GM12878 (cell line): ENCODE measurements around the gene RPGRIP1. TPM values are rescaled to one million over a fixed set of nuclear protein-coding genes. Genes with fewer than 3 reads are reported as not detected.

Experiments
- ATAC-seq: fragments of 200-7000 bp; cut with Tn5 transposase; 3 replicates; pipeline ENCODE4 v1.9.1; 2020; ENCODE audit warnings: mild to moderate bottlenecking, moderate library complexity
- BruUV-seq: library from RNA; stranded (reverse); fragments of 400-500 nt; replicated peaks from 2 replicates; lab custom pipeline; 2021; lab: Mats Ljungman, UMichigan
- CTCF ChIA-PET: fragments of 300-600 bp; sonication (Branson Sonifier 250); formaldehyde crosslinking; extraction: SDS; loops from one replicate; lab custom pipeline; 2021; ENCODE audit warnings: inconsistent platforms; lab: Yijun Ruan, JAX
- POLR2A ChIA-PET: fragments of 350-600 bp; formaldehyde crosslinking; extraction: SDS; loops from one replicate; lab custom pipeline; 2021; ENCODE audit warnings: inconsistent platforms; lab: Charles Lee
- RAD21 ChIA-PET: fragments of 300-600 bp; sonication (Branson Sonifier 250); formaldehyde crosslinking; loops from one replicate; lab custom pipeline; 2023; ENCODE audit warnings: antibody characterized with exemption; ENCODE audit not compliant: unreplicated experiment; lab: Charles Lee
- SMC1A ChIA-PET: fragments of 300-600 bp; sonication (Branson Sonifier 250); formaldehyde crosslinking; loops from one replicate; lab custom pipeline; 2023; ENCODE audit not compliant: unreplicated experiment, uncharacterized antibody; lab: Charles Lee
- DNase-seq: peaks from one replicate; pipeline ENCODE4 v3.0.0-alpha.2; 2011; ENCODE audit warnings: low read depth, low spot score
- FAIRE-seq: peaks from 3 replicates; lab custom pipeline; 2011; peaks lifted over from hg19 to GRCh38; lab: Jason Lieb, UNC
- H2AFZ ChIP-seq: 2 replicates; pipeline ENCODE4 v1.6.0; 2011; ENCODE audit warnings: low read depth, low read length, control low read depth; ENCODE audit not compliant: control insufficient read depth
- H3K27ac ChIP-seq: 2 replicates; pipeline ENCODE4 v1.5.1; 2011; ENCODE audit warnings: control low read depth; ENCODE audit not compliant: control insufficient read depth, insufficient read depth
- H3K27me3 ChIP-seq, 2 experiments: replicated peaks in 1 of 2; 2 replicates each; pipeline versions ENCODE4 v1.6.0 to v1.6.1; 2011; ENCODE audit warnings: low read length in 1 of 2; ENCODE audit not compliant: control insufficient read depth in 2 of 2, insufficient read depth in 2 of 2
- H3K36me3 ChIP-seq, 2 experiments: 2 replicates each; pipeline ENCODE4 v1.5.1; 2011; ENCODE audit warnings: low read length in 1 of 2; ENCODE audit not compliant: control insufficient read depth in 2 of 2, insufficient read depth in 2 of 2
- H3K4me1 ChIP-seq: 2 replicates; pipeline ENCODE4 v1.6.1; 2011; ENCODE audit warnings: mild to moderate bottlenecking, low read length, moderate library complexity, mixed read lengths; ENCODE audit not compliant: control insufficient read depth, insufficient read depth
- H3K4me2 ChIP-seq: 2 replicates; pipeline ENCODE4 v1.6.0; 2011; ENCODE audit warnings: control low read depth; ENCODE audit not compliant: control insufficient read depth, insufficient read depth
- H3K4me3 ChIP-seq: fragments of 200-600 bp; sonication (generic); 2 replicates; pipeline ENCODE4 v1.5.1; 2016
- H3K79me2 ChIP-seq: 2 replicates; pipeline ENCODE4 v1.6.0; 2011; ENCODE audit warnings: low read length; ENCODE audit not compliant: control insufficient read depth, insufficient read depth
- H3K9ac ChIP-seq: 2 replicates; pipeline ENCODE4 v1.8.0; 2011; ENCODE audit warnings: low read length, control low read depth, mixed read lengths; ENCODE audit not compliant: control insufficient read depth, insufficient read depth
- H3K9me3 ChIP-seq: replicated peaks from 3 replicates; pipeline ENCODE4 v1.5.1; 2011; ENCODE audit warnings: mild to moderate bottlenecking, low read length; ENCODE audit not compliant: control insufficient read depth, insufficient read depth
- H4K20me1 ChIP-seq: 2 replicates; pipeline ENCODE4 v1.6.0; 2011; ENCODE audit not compliant: control insufficient read depth, insufficient read depth
- POLR2A ChIP-seq: IDR thresholded peaks from 2 replicates; pipeline ENCODE4 v1.6.1; 2011; ENCODE audit warnings: low read depth, mild to moderate bottlenecking, low read length
- WGBS: methylation state at CpG from one replicate; pipeline ENCODE4 v1.1.6; 2016; ENCODE audit warnings: low lambda C conversion rate; ENCODE audit not compliant: insufficient replicate concordance, insufficient coverage; ENCODE audit errors: missing lambda C conversion rate; 5-methylcytosine and 5-hydroxymethylcytosine counted together
- in situ Hi-C: fragments of 300-500 bp; cut with MboI; formaldehyde crosslinking; loops from 9 replicates; pipeline ENCODE4 v1.14.3; 2018; ENCODE audit warnings: mixed read lengths
- intact Hi-C: fragments of 100-400 bp; cut with micrococcal nuclease; formaldehyde crosslinking; loops from one replicate; pipeline ENCODE4 v1.14.2; 2022; ENCODE audit not compliant: unreplicated experiment
- polyA plus RNA-seq, 11 experiments: library from polyadenylated mRNA; depleted of rRNA in 4 of 11; unstranded in 6 of 11; stranded (reverse) in 5 of 11; fragments of >200 nt; fragmentation: Nextera tagmentation in 4 of 11; fragmentation: Illumina TruSeq in 1 of 11; extraction: Ambion mirVana in 4 of 11; extraction: Trizol in 1 of 11; gene quantifications; 1 replicate in 1 of 11; 2 replicates in 10 of 11; pipeline versions ENCODE4 v1.2.1 to v1.2.3, GENCODE V29; 2011 to 2016; ENCODE audit warnings: inconsistent platforms in 2 of 11, missing spikeins in 2 of 11, low read depth in 1 of 11
- total RNA-seq, 4 experiments: library from RNA; depleted of rRNA in 3 of 4; stranded (reverse); fragments of >200 nt in 3 of 4; fragmentation: Illumina TruSeq in 1 of 4; extraction: Trizol in 1 of 4; gene quantifications; 2 replicates each; pipeline versions ENCODE4 v1.2.1 to v1.2.3, GENCODE V29; 2013 to 2021
- TF ChIP-seq, protein P1 (sequence below): fragments of 450-650 bp; formaldehyde crosslinking; IDR thresholded peaks from 2 replicates; pipeline ENCODE4 v1.4.0; 2022; ENCODE audit warnings: mild to moderate bottlenecking, moderate library complexity

The RPGRIP1 gene
- total and polyA plus RNA-seq, 10 of the 15 experiments (the other 5 are each of a cell fraction or from before 2014, with no cell fraction given), result 0.07 to 1.1 (median 0.30) TPM; not detected in 1

DNA sequence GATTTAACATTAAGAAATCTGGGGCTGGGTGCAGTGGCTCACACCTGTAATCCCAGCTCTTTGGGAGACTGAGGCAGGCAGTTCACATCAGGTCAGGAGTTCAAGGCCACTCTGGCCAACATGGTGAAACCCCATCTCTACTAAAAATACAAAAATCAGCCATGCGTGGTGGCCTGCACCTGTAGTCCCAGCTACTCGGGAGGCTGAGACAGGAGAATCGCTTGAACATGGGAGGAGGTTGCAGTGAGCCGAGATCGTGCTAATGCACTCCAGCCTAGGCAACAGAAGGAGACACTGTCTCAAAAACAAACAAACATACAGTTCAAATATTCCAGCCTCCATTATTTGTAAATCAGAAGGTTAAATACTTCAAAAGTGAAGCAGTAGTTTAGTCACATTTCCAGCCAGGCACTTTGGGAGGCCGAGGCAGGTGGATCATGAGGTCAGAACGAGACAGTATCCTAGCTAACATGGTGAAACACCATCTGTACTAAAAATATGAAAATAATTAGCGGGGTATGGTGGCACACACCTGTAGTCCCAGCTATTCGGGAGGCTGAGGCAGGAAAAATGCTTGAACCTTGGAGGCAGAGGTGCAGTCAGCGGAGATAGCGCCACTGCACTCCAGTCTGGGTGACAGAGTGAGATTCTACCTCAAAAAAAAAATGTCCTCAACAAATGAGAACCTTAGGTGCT is 40.9 kb upstream of the RPGRIP1 start:
- no peak for FAIRE-seq
- intact Hi-C loops, result no loop called here
- TF ChIP-seq, protein P1, sequence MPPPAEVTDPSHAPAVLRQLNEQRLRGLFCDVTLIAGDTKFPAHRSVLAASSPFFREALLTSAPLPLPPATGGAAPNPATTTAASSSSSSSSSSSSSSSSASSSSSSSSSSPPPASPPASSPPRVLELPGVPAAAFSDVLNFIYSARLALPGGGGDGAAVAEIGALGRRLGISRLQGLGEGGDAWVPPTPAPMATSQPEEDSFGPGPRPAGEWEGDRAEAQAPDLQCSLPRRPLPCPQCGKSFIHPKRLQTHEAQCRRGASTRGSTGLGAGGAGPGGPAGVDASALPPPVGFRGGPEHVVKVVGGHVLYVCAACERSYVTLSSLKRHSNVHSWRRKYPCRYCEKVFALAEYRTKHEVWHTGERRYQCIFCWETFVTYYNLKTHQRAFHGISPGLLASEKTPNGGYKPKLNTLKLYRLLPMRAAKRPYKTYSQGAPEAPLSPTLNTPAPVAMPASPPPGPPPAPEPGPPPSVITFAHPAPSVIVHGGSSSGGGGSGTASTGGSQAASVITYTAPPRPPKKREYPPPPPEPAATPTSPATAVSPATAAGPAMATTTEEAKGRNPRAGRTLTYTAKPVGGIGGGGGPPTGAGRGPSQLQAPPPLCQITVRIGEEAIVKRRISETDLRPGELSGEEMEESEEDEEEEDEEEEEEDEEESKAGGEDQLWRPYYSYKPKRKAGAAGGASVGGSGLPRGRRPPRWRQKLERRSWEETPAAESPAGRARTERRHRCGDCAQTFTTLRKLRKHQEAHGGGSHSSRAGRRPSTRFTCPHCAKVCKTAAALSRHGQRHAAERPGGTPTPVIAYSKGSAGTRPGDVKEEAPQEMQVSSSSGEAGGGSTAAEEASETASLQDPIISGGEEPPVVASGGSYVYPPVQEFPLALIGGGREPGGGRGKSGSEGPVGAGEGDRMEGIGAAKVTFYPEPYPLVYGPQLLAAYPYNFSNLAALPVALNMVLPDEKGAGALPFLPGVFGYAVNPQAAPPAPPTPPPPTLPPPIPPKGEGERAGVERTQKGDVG (CRISPR knock-in tag), result no peak
- 0 out of 2 replicates have a peak, but pooled peaks have one; percentile 33 for TF ChIP-seq POLR2A
- TF ChIP-seq, all 136 proteins: peak for 1
- ATAC-seq (no peak), DNase-seq (no peak)
- ChIA-PET RAD21 (no interaction called here), CTCF (interaction anchor here (1.5 to 2.6 kb wide), 2 partner anchors 16 to 144 kb away, joined by 3 to 11 read pairs; no protein-coding TSS in a partner anchor), POLR2A (interaction anchor here (0.5 to 1.0 kb wide), 3 partner anchors 28 to 273 kb away, joined by 3 to 4 read pairs (median 4); no protein-coding TSS in a partner anchor), SMC1A (interaction anchor here (1.8 to 2.0 kb wide), 2 partner anchors 26 to 69 kb away, joined by 6 to 8 read pairs; no protein-coding TSS in a partner anchor)
- H3K4me1 ChIP-seq, result peaks cover 9% of the 10 kb centered on the region
- WGBS, result 76% methylated on average over 11 of the region's 11 CpGs
- no peak overlapping the region for H3K27ac ChIP-seq
- no TSS peak for BruUV-seq
- peaks cover 3% of the 10 kb centered on the region for H4K20me1 ChIP-seq
- H3K79me2 ChIP-seq, result peaks cover 97% of the 10 kb centered on the region
- H3K4me3 ChIP-seq, result no peak overlapping the region
- no peaks in the 10 kb centered on the region for H3K9me3 ChIP-seq
- no peak overlapping the region for H3K4me2 ChIP-seq
- no peaks in the 10 kb centered on the region for H3K27me3 ChIP-seq
- in situ Hi-C loops, result no loop called here
- peaks cover 0 to 44% of the 10 kb centered on the region in 2 experiments; a peak in 3 of 4 replicates for H3K36me3 ChIP-seq
- H3K9ac ChIP-seq, result no peak overlapping the region
- no peak overlapping the region for H2AFZ ChIP-seq
